ENCODE data around the gene EPHB4. TPM values are rescaled to one million over a fixed set of nuclear protein-coding genes. Genes with fewer than 3 reads are reported as not detected.

EPHB4 gene
- total RNA-seq, 1 experiment from 2014 or later: 104 TPM

Small RNAs within 50 kb of the gene (microRNA-seq; reads per million reads assigned to microRNA genes)
- gene MIR6875 (ENCODE audit: unreplicated experiment): not detected

Other genes with a start within 250 kb of the EPHB4 start
- gene LRCH4, start 241.4 kb downstream of the EPHB4 start, total RNA-seq (2014; rRNA removed): 15.6 and 28.7 TPM in 2 replicates
- gene FBXO24, start 241.2 kb downstream of the EPHB4 start, total RNA-seq (2014; rRNA removed): 0.40 TPM in 1 of 2 replicates, not detected in the other
- 8.6 and 16.3 TPM in 2 replicates for gene PCOLCE, start 225.2 kb downstream of the EPHB4 start, total RNA-seq (2014; rRNA removed)
- gene MOSPD3, start 215.0 kb downstream of the EPHB4 start, total RNA-seq (2014; rRNA removed): 9.4 and 19.4 TPM in 2 replicates
- gene TFR2, start 186.0 kb downstream of the EPHB4 start, total RNA-seq (2014; rRNA removed): not detected in 2 replicates
- gene ACTL6B, start 171.1 kb downstream of the EPHB4 start, total RNA-seq (2014; rRNA removed): not detected in 2 replicates
- gene GNB2, start 153.8 kb downstream of the EPHB4 start, total RNA-seq (2014; rRNA removed): 164 and 227 TPM in 2 replicates
- gene GIGYF1, start 133.3 kb downstream of the EPHB4 start, total RNA-seq (2014; rRNA removed): 25.9 and 26.6 TPM in 2 replicates
- gene POP7, start 121.4 kb downstream of the EPHB4 start, total RNA-seq (2014; rRNA removed): 151 and 154 TPM in 2 replicates
- gene EPO, start 107.1 kb downstream of the EPHB4 start, total RNA-seq (2014; rRNA removed): not detected in 2 replicates
- not detected in 2 replicates for gene ZAN, start 93.9 kb downstream of the EPHB4 start, total RNA-seq (2014; rRNA removed)
- 25.9 and 31.2 TPM in 2 replicates for gene SLC12A9, start 25.2 kb upstream of the EPHB4 start, total RNA-seq (2014; rRNA removed)
- 11.3 and 14.6 TPM in 2 replicates for gene TRIP6, start 39.9 kb upstream of the EPHB4 start, total RNA-seq (2014; rRNA removed)
- gene SRRT, start 47.6 kb upstream of the EPHB4 start, total RNA-seq (2014; rRNA removed): 177 and 268 TPM in 2 replicates
- gene UFSP1, start 62.2 kb upstream of the EPHB4 start, total RNA-seq (2014; rRNA removed): 10.5 and 14.6 TPM in 2 replicates
- 0.40 and 1.3 TPM in 2 replicates for gene ACHE, start 68.4 kb upstream of the EPHB4 start, total RNA-seq (2014; rRNA removed)
- gene MUC3A, start 122.0 kb upstream of the EPHB4 start, total RNA-seq (2014; rRNA removed): 0.11 and 0.46 TPM in 2 replicates
- 0.18 and 0.69 TPM in 2 replicates for gene MUC12, start 142.0 kb upstream of the EPHB4 start, total RNA-seq (2014; rRNA removed)
- gene MUC17, start 192.6 kb upstream of the EPHB4 start, total RNA-seq (2014; rRNA removed): not detected in 2 replicates

Data from PC-3 (cell line).